ENCODE data around the gene ZNF446. TPM values are rescaled to one million over a fixed set of nuclear protein-coding genes. Genes with fewer than 3 reads are reported as not detected.
"Not testable (repeated sequence)": the region's sequence is repeated elsewhere in the genome, so short reads cannot be mapped to it uniquely, and the experiment has no call there.

Gene ZNF446
- polyA plus RNA-seq (ENCODE audit: insufficient read depth in 1 of 5, insufficient read length in 5 of 5, low replicate concordance in 1 of 5), result 10 to 100 TPM; 12.0 to 16.5 (median 14.0) TPM
- long read RNA-seq, donor 1, partial matches to known transcripts, result 0 of 2 reads
- long read RNA-seq, donor 1, other reads (novel, unspliced or antisense), result 0 of 2 reads
- long read RNA-seq, donor 2, partial matches to known transcripts, result 5 of 6 reads
- long read RNA-seq, donor 2, other reads (novel, unspliced or antisense), result 0 of 6 reads
- long read RNA-seq, donor 3, partial matches to known transcripts, result 9 of 10 reads
- long read RNA-seq, donor 3, other reads (novel, unspliced or antisense), result 0 of 10 reads
- long read RNA-seq, donor 4, partial matches to known transcripts, result 0 of 1 reads
- long read RNA-seq, donor 4, other reads (novel, unspliced or antisense), result 0 of 1 reads
- long read RNA-seq, donor 5, partial matches to known transcripts, result 0 of 1 reads
- long read RNA-seq, donor 5, other reads (novel, unspliced or antisense), result 0 of 1 reads
- long read RNA-seq, donor 6, partial matches to known transcripts, result 0 of 1 reads
- long read RNA-seq, donor 6, other reads (novel, unspliced or antisense), result 0 of 1 reads
- long read RNA-seq, donor 7, result 0 reads
- long read RNA-seq, donor 8, partial matches to known transcripts, result 0 of 1 reads
- long read RNA-seq, donor 8, other reads (novel, unspliced or antisense), result 0 of 1 reads

DNA sequence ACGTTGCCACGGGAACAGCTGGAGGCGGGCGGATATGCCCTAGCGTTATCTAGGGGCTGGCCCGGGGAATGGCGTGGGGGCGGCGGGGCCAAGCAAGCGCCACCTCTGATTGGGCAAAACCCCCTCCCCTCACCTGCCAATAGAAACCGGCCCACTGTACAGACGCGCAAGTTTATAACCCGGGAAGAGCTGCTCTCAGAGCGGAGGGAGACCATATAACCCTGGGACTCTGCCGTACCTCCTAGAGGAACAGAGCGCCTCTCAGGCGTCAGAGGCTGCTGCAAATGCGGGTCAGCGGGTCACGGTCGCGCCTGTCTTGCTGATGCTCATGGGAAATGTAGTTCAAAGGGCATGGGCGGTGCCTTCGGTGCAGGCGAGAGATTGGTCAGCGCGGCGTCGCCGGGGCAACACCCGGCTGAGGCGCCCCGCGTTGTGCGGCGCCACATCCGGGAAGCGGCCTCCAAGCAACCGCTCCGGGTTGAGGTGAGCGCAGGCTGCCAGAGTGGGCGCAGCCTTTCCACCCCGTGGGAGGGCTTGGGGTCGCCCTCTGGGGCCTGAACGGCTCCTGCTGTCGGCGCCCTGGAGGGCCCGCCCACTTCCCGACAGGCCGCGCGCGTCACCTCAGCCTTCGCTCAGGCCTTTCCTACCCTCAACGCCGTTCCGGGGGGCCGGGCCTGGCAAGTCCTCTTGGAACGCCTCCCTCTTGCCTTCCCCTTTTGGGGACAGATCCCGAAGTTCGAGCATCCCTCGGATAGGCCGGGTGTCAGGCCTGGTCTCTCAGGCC is at the start of gene ZNF446:
TSS of gene ZNF446 (plus strand) at position 639 of the 784 bp plus-strand sequence. CDS start 867 bp downstream, outside the sequence.
- peak; percentile 98 for DNase-seq

GRCh38 chr19:58428617-58429016 is 47.5 kb upstream of the ZNF446 start:
- no peak for DNase-seq

DNA sequence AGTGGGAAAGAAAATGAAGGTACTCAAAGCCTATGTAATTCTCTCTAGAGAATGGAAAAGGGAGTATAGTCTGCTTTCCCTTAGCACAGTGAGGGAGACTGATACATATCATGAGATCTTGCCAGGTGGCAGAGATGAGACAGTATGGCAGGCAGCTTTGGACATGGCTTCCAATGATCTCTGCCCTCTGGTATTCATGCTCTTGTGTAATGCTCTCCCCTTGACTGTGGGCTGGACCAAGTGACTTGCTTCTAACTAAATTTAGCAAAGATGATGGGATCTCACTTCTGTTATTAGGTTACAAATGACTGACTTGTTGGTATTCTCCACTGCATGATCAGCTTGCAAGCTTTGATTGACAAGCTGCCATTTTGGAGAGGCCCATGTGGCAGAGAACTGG is 46.4 kb upstream of the ZNF446 start:
- no peak for DNase-seq

GRCh38 chr19:58434217-58434616 is 41.9 kb upstream of the ZNF446 start:
- DNase-seq, result no peak

GRCh38 chr19:58439576-58440554 is 36.3 kb upstream of the ZNF446 start, which contains the start of gene ZNF132:
TSS of gene ZNF132 (minus strand) at chr19:58440153. CDS start at chr19:58439821, 332 bp downstream.
- peak; percentile 98 to 99 for DNase-seq

- DNase-seq, result no peak
Observed at GRCh38 chr19:58440556-58440955, 35.6 kb upstream of the ZNF446 start.

DNA sequence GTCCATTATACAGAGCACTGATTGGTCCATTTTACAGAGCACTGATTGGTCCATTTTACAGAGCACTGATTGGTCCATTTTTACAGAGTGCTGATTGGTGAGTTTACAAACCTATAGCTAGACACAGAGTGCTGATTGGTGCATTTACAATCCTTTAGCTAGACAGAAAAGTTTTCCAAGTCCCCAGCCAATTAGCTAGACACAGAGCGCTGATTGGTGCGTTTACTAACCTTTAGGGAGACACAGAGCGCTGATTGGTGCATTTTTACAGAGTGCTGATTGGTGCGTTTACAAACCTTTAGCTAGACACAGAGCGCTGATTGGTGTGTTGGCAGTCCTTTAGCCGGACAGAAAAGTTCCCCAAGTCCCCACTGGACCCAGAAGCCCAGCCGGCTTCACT is 33.2 kb upstream of the ZNF446 start:
- not testable (repeated sequence) for DNase-seq

DNA sequence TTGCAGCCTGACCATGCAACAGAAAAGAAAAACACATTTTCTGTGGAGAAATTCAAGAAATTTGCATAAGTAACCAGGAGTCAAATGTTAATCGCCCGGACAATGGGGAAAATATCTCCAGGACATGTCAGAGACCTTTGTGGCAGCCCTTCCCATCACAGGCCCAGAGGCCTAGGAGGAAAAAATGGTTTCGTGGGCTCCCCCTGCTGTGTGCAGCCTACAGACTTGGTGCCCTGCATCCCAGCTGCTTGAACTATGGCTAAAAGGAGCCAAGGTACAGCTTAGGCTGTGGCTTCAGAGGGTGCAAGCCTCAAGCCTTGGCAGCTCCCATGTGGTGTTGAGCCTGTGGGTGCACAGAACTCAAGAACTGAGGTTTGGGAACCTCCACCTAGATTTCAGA is 27.3 kb upstream of the ZNF446 start:
- not testable (repeated sequence) for DNase-seq

GRCh38 chr19:58449980-58450379 is 26.2 kb upstream of the ZNF446 start:
- DNase-seq, result not testable (repeated sequence)

- DNase-seq, result no peak
Observed at GRCh38 chr19:58450856-58451357, 25.2 kb upstream of the ZNF446 start.

GRCh38 chr19:58451358-58452101 is 24.6 kb upstream of the ZNF446 start, which contains the start of gene ZNF324B:
TSS of gene ZNF324B (plus strand) at chr19:58451622. CDS start at chr19:58453702, 2,080 bp downstream.
- peak; percentile 94 to 96 for DNase-seq

DNA sequence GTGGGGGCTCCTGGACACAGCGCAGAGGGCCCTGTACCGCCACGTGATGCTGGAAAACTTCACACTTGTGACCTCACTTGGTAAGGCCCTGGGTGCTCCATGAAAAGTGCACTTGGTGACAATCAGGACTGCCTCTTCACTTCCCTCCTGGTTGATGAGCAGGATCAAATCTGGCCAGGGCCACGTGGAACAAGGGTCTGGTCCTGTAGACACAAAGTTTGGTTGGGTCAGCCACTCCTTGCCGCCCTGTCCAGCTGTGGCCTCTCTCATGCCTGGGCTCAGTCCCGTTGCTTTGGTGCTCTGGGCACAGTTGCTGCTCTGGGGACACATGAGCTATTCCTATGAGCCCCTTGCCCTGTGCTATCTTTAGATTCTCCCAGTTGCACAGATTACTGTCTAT is 22.4 kb upstream of the ZNF446 start:
- no peak for DNase-seq

DNA sequence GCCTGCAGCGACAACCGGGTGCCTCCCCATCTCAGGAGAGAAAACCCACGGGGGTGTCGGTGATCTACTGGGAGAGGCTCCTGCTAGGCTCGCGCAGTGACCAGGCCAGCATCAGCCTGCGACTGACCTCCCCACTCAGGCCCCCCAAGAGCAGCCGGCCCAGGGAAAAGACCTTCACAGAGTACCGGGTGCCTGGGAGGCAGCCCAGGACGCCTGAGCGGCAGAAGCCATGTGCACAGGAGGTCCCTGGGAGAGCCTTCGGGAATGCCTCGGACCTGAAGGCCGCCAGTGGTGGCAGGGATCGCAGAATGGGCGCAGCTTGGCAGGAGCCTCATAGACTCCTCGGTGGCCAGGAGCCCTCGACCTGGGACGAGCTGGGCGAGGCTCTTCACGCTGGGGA is 20.8 kb upstream of the ZNF446 start:
- no peak for DNase-seq

GRCh38 chr19:58456111-58456510 is 20.0 kb upstream of the ZNF446 start:
- DNase-seq, result no peak

- DNase-seq, result no peak
Observed at GRCh38 chr19:58460039-58460438, 16.1 kb upstream of the ZNF446 start.

DNA sequence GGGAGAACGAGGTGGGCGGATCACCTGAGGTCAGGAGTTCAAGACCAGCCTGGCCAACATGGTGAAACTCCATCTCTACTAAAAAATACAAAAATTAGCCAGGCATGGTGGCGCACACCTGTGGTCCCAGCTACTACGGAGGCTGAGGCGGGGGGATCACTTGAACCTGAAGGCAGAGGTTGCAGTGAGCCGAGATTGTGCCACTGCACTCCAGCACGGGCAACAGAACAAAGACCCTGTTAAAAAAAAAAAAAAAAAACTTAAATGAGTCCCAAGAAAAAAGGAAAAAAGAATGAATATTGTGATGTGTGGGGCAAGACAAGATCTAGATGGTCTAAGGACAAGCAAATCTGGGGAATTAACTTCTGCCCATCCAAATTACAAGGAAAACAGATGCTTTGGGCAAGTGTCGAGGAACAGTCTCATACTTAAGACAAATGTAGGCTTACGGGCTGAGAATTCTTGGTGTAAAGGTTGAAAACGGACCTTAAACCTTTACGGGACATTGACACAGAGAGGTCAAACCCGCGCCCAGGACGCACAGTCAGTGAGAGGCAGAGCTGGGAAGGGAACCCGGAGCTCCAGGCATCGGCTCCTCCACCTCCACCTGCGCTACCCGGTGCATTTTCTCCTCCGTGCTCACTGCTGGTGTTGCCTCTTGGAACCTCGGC is 9.9 kb upstream of the ZNF446 start:
- DNase-seq, result no peak

DNA sequence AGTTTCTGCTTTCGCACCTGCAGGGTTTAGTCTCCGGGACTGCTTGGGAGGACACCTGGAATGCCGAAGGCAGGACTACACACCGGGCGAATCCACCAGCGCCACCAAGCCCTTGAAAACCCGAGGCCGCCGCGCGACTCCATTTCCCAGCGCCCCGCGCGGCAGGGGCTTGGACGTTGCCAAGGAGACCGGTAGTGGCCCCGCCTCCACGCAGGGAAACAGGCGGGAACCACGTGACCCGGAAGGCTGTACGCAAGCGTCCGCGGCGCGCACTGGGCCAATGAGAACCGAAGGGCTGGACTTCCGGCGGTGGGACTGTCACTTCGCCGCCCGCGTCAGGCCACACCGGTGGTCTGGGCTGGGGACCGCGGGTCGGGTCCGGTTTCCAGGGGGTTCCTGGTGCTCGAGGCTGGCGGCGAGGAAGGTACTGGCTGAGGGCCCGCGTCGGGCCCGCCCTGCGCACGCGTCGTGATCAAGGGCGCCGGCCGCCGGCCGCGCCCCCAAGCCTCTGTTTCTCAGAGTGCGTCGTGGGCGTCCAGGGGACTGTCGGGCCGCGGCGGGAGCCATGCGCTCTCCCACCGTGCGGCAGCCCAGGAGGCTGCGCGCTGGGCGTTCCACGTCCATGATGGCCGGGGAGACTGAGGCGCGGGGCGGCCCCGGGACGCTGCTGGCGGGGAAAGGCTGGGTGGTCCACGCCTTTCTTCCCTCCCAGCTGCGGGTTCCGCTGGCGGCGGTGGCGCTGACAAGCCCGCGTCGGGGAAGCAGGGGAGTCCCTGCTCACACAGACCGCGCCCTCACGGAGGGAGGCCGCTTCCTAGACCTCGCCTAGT is 9.2 kb upstream of the ZNF446 start, which contains the start of gene ZNF324:
TSS of gene ZNF324 (plus strand) at position 321 of the 830 bp plus-strand sequence. CDS start 2,106 bp downstream, outside the sequence.
- peak; percentile 96 for DNase-seq

GRCh38 chr19:58468216-58468839 is 7.8 kb upstream of the ZNF446 start:
- DNase-seq, result no peak
